Measurements from ENCODE around the gene DCK.
A peak's percentile ranks its signal among the peaks of the same experiment; 100 is the strongest.

The DCK gene

DNA sequence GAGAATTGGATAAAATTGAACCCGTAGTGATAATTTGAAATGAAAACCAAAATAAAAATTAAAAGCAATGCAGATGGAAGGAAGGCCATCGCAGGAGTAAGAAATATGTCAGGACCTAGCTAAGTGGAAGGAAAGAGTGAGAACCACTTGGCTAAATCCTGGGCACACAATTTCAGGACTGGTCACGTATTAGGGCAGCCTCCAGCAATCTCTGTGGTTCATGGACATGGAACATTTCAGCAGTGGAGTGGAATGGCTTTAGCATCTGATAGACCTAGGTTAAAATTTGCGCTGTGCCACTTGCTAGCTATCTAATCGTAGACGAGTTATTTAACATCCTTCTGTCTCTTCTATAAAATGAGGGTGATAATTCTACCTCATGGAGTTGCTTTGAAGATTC is 71.1 kb downstream of the DCK start:
- DNase-seq (ENCODE audit: low spot score): peak; percentile 74

DNA sequence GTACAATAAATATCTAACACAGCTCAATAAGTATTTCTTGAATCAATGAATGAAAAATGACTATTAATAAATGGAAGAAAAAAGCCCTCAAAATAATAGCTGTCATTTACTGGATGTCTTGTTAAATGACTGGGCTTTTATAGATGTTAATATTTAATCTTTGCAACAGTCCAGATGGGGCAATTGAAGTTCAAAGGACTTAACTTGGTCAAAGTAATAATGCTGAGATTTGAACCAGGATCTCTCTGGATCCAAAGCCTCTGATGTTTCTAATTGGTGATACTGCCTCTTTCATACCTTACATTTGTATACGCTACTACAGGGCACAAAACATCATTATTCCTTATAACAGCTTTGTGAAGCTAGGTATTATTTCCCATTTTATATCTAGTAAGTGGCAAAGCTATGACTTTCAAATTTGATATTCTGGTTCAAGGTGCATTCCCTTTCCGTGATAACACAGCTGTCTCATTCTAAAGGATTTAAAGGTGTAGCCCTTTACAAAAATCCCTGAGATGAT is 72.6 kb downstream of the DCK start:
- DNase-seq (ENCODE audit: low spot score): no peak

DNA sequence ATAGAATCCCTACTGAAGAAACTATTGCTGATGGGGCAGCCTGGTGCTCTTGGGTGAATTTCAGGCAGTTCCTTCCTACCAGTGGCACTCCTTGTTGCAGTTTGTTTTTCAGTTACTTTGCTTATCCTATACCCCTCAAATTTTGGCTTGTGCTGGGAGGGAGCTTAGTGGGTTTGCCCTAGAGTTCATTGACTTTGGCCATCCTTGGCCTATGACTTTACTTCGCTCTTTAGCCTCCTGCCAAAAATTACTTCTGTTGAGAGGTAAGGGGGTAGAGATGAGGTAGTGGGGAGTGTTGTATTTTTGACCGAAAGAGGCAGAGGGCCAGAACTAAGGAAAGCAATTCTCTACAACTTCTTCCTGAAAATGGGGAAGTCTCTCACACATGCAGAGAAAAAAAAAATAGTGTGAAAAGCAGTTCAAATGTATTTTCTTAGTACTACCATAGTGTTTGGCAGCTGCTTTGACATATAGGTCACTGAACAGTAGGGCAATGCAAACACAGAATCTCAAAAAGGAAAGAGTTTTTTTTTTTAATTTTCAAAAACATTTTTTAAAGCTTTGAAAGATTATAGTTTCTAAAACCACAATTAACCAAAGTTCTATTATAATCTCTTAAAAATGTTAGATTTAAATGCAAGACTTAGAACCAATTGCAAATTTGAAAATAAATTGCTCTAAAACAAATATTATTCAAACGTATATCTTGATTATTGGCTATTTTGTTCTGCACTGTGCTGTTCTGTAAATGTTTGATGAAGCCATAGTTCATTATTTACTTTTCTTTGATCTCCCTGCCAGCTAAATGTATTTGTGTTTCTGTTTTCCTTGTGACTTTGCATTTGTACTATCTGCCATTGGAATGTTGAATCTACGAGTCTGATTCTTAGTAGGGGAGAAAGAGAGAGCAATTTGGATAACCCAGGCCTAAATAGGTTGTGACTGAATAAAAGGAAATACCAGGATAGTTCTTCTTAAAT is 73.6 kb downstream of the DCK start:
- DNase-seq (ENCODE audit: low spot score): no peak

DNA sequence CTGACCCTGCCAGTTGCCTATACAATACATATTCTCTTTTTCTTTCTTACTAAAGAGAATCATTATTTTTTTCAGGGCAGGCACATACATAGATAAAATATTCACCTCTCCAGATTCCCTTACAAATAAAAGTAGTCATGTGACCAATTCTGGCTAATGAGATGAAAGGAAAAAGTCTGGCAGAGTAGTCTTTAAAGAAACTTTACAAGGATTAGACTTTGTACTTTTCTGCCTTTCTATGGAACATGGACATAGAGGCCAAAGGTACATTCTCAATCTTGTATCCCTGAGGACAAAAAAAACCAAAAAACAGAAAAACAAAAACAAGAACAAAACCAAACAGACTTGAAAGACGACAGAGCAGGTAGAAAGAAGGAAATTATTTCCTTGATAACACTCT is 75.6 kb downstream of the DCK start:
- no peak for DNase-seq (ENCODE audit: low spot score)

DNA sequence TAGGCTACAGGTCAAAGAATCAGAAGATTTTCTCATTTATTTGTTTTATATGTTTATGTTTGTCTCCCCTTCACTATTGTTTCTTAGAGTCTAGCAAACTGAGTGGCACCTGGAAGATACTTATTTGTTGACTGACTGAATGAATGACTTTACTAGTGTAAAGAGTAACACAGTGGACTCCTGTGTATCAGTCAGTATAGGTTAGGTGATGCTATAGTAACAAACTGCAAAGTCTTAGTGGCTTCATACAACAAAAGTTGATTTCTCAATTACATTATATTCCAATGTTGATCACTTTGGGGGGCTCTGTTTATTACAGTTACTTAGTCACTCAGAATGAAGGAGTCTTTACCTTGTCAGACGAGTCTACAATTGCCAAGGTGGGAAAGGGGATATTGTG is 76.6 kb downstream of the DCK start:
- DNase-seq (ENCODE audit: low spot score): no peak

DNA sequence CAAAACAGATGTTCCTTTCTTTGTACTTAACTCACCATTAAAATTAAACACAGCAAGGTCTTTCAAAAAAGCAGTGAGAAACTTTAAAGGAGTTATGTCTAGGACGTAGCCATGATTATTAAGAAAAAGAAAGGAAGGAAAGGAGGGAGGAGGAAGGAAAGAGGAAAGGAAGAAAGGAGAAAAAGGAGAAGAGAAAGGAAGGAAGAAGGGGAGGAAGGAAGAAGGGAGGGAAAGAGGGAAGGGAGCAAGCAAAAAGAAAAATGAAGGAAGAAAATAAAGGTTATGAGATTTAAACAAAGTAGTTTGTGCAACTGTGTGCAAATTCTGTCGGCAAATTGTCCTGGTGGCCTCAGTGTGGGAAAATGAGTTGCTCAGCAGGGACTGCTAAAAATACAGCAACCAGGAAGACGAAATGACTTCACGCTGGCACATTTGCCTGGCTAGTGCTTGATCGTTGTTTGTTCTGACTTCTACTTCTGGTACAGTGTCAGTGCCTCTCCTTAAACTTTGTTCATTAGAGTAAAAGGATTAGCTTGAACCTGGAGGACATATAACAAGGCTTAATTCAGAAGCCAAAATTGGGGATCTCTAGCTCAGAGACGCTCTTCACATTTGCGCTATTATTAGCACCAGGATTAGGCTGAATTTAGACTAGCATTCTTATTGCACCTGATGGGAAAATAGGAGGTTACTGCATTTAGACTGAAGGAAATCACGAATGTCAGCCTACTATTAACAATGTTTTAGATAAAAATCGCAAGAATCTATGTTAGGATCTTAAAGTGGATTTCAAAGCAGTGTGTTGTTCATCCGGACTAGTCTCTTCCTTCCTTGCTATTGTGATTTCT is 81.2 kb downstream of the DCK start:
- peak; percentile 90 for DNase-seq (ENCODE audit: low spot score)
